ENCODE measurements around the gene IGDCC3. TPM values are rescaled to one million over a fixed set of nuclear protein-coding genes. Genes with fewer than 3 reads are reported as not detected.
A peak's percentile ranks its signal among the peaks of the same experiment; 100 is the strongest.

Gene IGDCC3
- total RNA-seq, 1 donor from 2014 or later: 125 TPM

DNA sequence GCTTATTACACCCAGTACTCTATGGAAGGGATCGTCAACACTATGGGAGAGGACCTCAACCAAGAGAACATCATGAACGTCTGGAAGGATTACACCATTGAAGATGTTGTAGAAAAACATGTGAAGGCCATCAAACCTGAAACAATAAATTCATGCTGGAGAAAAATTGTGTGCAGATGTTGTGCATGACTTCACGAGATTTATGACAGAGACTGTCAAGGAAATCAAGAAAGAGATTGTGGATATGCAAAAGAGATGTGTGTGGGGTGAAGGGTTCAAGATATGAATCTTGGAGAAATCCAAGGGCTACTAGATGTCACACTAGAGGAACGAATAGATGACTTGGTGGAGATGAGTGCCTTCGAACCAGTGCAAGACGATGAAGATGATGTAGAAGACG is 87.6 kb downstream of the IGDCC3 start:
- DNase-seq (ENCODE audit: low spot score, unreplicated experiment): no peak
- Mint-ChIP-seq H3K36me3 (ENCODE audit: insufficient read depth) (no peaks in the 10 kb centered on the region), H3K9me3 (ENCODE audit: low read depth) (no peaks in the 10 kb centered on the region), H3K4me1 (ENCODE audit: low read depth) (peaks cover 18% of the 10 kb centered on the region), H3K27ac (no peak overlapping the region), H3K27me3 (no peaks in the 10 kb centered on the region), H3K4me3 (ENCODE audit: low read depth) (no peak overlapping the region)
- TF ChIP-seq, protein P1, sequence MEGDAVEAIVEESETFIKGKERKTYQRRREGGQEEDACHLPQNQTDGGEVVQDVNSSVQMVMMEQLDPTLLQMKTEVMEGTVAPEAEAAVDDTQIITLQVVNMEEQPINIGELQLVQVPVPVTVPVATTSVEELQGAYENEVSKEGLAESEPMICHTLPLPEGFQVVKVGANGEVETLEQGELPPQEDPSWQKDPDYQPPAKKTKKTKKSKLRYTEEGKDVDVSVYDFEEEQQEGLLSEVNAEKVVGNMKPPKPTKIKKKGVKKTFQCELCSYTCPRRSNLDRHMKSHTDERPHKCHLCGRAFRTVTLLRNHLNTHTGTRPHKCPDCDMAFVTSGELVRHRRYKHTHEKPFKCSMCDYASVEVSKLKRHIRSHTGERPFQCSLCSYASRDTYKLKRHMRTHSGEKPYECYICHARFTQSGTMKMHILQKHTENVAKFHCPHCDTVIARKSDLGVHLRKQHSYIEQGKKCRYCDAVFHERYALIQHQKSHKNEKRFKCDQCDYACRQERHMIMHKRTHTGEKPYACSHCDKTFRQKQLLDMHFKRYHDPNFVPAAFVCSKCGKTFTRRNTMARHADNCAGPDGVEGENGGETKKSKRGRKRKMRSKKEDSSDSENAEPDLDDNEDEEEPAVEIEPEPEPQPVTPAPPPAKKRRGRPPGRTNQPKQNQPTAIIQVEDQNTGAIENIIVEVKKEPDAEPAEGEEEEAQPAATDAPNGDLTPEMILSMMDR (IDR thresholded peaks at IDR 0.05; ENCODE audit: unreplicated experiment): no peak

DNA sequence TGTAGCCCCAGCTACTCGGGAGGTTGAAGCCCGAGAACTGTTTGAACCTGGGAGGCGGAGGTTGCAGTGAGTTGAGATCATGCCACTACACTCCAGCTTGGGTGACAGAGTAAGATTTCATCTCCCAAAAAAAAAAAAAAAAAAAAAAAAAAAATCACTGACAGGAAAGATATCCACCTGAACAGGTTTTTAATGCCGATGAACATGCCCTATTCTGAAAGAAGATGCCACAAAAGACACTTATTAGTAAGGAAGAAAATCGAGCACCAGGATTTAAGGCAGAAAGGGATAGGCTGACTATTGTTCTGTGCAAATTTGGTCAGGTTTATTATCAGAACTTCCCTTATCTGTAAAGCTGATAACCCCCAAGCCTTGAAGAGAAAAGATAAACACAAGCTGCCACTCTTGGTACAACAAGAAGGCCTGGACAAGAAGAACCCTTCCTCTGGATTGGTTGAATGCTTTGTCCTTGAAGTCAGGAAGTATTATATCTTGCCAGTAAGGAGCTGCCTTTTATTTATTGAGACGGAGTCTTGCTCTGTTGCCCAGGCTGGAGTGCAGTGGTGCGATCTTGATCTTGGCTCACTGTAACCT is 88.4 kb downstream of the IGDCC3 start:
- no peak overlapping the region for H3K4me3 Mint-ChIP-seq (ENCODE audit: low read depth)
- no peak overlapping the region for H3K27ac Mint-ChIP-seq

DNA sequence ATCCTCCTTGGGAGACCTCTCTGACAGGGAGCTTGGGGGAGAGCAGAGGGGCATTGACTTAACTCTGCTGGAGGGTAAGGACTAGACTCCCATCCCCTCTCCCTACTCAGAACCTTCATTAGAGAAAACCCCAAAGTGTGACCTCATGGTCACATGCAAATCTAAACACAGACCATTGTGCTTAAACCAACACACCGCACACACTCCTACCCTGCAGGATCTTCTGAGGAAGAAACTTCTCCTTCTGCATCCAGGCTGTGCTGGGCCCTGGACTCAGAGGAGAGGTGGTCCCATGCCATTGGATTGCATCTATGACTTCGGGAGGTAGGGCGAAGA is 90.3 kb downstream of the IGDCC3 start:
- Mint-ChIP-seq H3K27ac (peak overlapping the region; percentile 94), H3K27me3 (no peaks in the 10 kb centered on the region), H3K36me3 (ENCODE audit: insufficient read depth) (no peaks in the 10 kb centered on the region), H3K9me3 (ENCODE audit: low read depth) (no peaks in the 10 kb centered on the region), H3K4me1 (ENCODE audit: low read depth) (peaks cover 18% of the 10 kb centered on the region), H3K4me3 (ENCODE audit: low read depth) (peak overlapping the region; percentile 80)
- TF ChIP-seq, protein P1 (IDR thresholded peaks at IDR 0.05; ENCODE audit: unreplicated experiment): no peak
- no peak for DNase-seq (ENCODE audit: low spot score, unreplicated experiment)

More for the DNA sequence above, 88.4 kb downstream of the IGDCC3 start:
- Mint-ChIP-seq H3K4me1 (ENCODE audit: low read depth) (peaks cover 18% of the 10 kb centered on the region), H3K27me3 (no peaks in the 10 kb centered on the region), H3K36me3 (ENCODE audit: insufficient read depth) (no peaks in the 10 kb centered on the region), H3K9me3 (ENCODE audit: low read depth) (no peaks in the 10 kb centered on the region)
- no peak for DNase-seq (ENCODE audit: low spot score, unreplicated experiment)
- TF ChIP-seq, protein P1 (IDR thresholded peaks at IDR 0.05; ENCODE audit: unreplicated experiment): no peak

DNA sequence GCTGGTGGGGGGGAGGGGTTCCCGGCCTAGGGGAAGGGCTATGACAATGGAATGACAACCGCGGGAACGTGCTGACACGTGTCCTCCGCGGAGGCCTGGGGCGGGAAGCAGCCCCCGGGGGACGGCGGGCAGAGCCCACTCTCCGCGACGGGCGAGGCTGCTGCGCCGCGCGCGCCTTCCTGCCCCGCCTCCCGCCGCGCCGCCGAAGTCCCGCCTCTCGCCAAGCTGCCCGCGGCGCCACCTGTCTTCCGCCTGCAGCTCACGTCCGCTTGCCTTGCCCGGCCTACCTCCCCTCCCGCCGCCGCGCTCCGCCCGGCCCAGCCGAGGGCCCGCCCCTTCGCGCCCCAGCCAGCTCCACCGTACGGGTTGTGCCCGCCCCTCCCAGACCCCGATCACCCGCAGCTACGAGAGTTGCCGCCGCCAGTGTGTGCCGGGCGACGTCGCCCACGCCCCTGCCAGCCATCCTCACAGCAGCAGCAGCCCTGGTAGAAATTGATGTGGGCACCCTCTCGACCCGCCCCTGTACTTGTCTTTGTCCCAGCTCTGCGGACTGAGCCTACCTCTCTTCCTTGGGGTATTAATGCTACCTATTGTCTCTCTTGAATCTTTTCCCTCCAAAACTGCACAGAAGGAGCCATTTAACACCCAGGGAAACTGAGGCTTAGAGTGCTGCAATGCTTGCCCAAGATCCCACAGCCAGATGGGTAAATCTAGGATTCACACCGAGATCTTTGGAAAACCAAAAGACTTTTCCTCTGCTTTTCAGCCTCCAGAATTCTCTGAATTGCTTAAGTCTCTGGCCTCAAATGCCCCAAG is 90.9 kb downstream of the IGDCC3 start, which contains the start of gene PARP16:
TSS of gene PARP16 (minus strand) at position 180 of the 816 bp plus-strand sequence. CDS start 457 bp downstream, outside the sequence.
- Mint-ChIP-seq H3K27me3 (no peaks in the 10 kb centered on the region), H3K9me3 (ENCODE audit: low read depth) (no peaks in the 10 kb centered on the region), H3K4me3 (ENCODE audit: low read depth) (peak within 1 kb of the TSS; percentile 80), H3K36me3 (ENCODE audit: insufficient read depth) (no peaks in the 10 kb centered on the region), H3K4me1 (ENCODE audit: low read depth) (peaks cover 18% of the 10 kb centered on the region), H3K27ac (peak within 1 kb of the TSS; percentile 96)
- TF ChIP-seq, protein P1 (IDR thresholded peaks at IDR 0.05; ENCODE audit: unreplicated experiment): peak; percentile 49
- DNase-seq (ENCODE audit: low spot score, unreplicated experiment): peak; percentile 91

DNA sequence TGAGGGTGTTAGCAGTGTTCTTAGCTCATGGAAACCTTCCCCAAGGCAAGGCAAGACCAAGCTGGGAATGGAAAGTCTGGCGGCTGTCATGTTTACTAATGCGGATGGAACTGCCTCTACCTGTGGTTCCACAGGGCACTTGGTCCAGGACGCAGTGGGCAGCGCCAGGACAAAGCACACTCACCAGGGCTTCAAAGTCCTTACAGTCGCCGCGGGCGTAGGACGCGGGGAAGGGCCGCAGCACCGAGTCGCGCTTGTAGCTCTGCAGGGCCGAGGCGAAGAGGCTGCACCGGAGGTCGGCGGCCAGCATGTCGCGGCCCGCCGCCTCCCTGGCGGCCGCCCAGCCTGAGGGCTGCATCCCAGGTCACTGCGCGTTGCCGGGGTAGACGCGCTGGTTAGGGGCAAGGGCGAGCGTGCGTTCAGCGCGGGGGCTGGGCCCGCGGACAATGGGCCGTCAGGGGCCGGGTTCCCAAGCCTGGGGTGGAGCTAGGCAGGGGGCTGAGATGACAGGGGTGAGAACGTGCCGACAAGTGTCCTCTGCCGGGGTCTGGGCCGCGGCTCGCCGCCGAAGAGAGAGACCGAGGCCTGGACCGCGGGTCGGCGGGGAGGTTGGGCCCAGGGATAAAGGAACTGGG is 91.6 kb downstream of the IGDCC3 start:
- Mint-ChIP-seq H3K4me1 (ENCODE audit: low read depth) (peaks cover 18% of the 10 kb centered on the region), H3K27me3 (no peaks in the 10 kb centered on the region), H3K27ac (peak overlapping the region; percentile 96), H3K36me3 (ENCODE audit: insufficient read depth) (no peaks in the 10 kb centered on the region), H3K4me3 (ENCODE audit: low read depth) (peak overlapping the region; percentile 80), H3K9me3 (ENCODE audit: low read depth) (no peaks in the 10 kb centered on the region)
- TF ChIP-seq, protein P1 (IDR thresholded peaks at IDR 0.05; ENCODE audit: unreplicated experiment): no peak
- peak; percentile 33 for DNase-seq (ENCODE audit: low spot score, unreplicated experiment)

All from progenitor cell of endocrine pancreas (in vitro differentiated cells).